ENCODE measurements around the gene ACO2. TPM values are rescaled to one million over a fixed set of nuclear protein-coding genes. Genes with fewer than 3 reads are reported as not detected.

ACO2 gene
- total and polyA plus RNA-seq, 2 of the 4 experiments (the other 2 are of a cell fraction), result 71.3 to 72.9 TPM

Other genes with a start within 250 kb of the ACO2 start
- 0.18 and 0.28 TPM in 2 replicates for gene CHADL, start 228.2 kb upstream of the ACO2 start, total RNA-seq (2012; rRNA removed)
- 0.44 and 0.53 TPM in 2 replicates for gene CHADL, start 228.2 kb upstream of the ACO2 start, polyA plus RNA-seq (2012; rRNA removed)
- 71.2 and 74.4 TPM in 2 replicates for gene RANGAP1, start 182.9 kb upstream of the ACO2 start, total RNA-seq (2012; rRNA removed)
- 148 and 165 TPM in 2 replicates for gene RANGAP1, start 182.9 kb upstream of the ACO2 start, polyA plus RNA-seq (2012; rRNA removed)
- gene ZC3H7B, start 167.6 kb upstream of the ACO2 start, total RNA-seq (2012; rRNA removed), result 35.6 and 37.6 TPM in 2 replicates
- gene ZC3H7B, start 167.6 kb upstream of the ACO2 start, polyA plus RNA-seq (2012; rRNA removed), result 72.3 and 81.6 TPM in 2 replicates
- 5.6 and 6.1 TPM in 2 replicates for gene TEF, start 87.2 kb upstream of the ACO2 start, total RNA-seq (2012; rRNA removed)
- gene TEF, start 87.2 kb upstream of the ACO2 start, polyA plus RNA-seq (2012; rRNA removed), result 11.6 and 14.4 TPM in 2 replicates
- 16.9 and 17.4 TPM in 2 replicates for gene TOB2, start 22.3 kb upstream of the ACO2 start, total RNA-seq (2012; rRNA removed)
- 23.3 and 24.2 TPM in 2 replicates for gene TOB2, start 22.3 kb upstream of the ACO2 start, polyA plus RNA-seq (2012; rRNA removed)
- 50.9 and 76.1 TPM in 2 replicates for gene PHF5A, start 425 bp upstream of the ACO2 start, total RNA-seq (2012; rRNA removed)
- 49.1 and 54.9 TPM in 2 replicates for gene PHF5A, start 425 bp upstream of the ACO2 start, polyA plus RNA-seq (2012; rRNA removed)
- gene POLR3H, start 75.4 kb downstream of the ACO2 start, total RNA-seq (2012; rRNA removed), result 37.8 and 39.7 TPM in 2 replicates
- gene POLR3H, start 75.4 kb downstream of the ACO2 start, polyA plus RNA-seq (2012; rRNA removed), result 62.1 and 67.8 TPM in 2 replicates
- gene CSDC2, start 91.9 kb downstream of the ACO2 start, total RNA-seq (2012; rRNA removed), result 2.5 and 2.8 TPM in 2 replicates
- 23.1 and 26.3 TPM in 2 replicates for gene CSDC2, start 91.9 kb downstream of the ACO2 start, polyA plus RNA-seq (2012; rRNA removed)
- 22.2 and 22.8 TPM in 2 replicates for gene PMM1, start 120.7 kb downstream of the ACO2 start, total RNA-seq (2012; rRNA removed)
- 92.8 and 103 TPM in 2 replicates for gene PMM1, start 120.7 kb downstream of the ACO2 start, polyA plus RNA-seq (2012; rRNA removed)
- gene DESI1, start 151.9 kb downstream of the ACO2 start, total RNA-seq (2012; rRNA removed), result 14.4 and 14.5 TPM in 2 replicates
- gene DESI1, start 151.9 kb downstream of the ACO2 start, polyA plus RNA-seq (2012; rRNA removed), result 23.6 and 24.9 TPM in 2 replicates
- 392 and 401 TPM in 2 replicates for gene XRCC6, start 152.2 kb downstream of the ACO2 start, total RNA-seq (2012; rRNA removed)
- gene XRCC6, start 152.2 kb downstream of the ACO2 start, polyA plus RNA-seq (2012; rRNA removed), result 173 and 202 TPM in 2 replicates
- 109 and 122 TPM in 2 replicates for gene SNU13, start 219.8 kb downstream of the ACO2 start, total RNA-seq (2012; rRNA removed)
- gene SNU13, start 219.8 kb downstream of the ACO2 start, polyA plus RNA-seq (2012; rRNA removed), result 185 and 235 TPM in 2 replicates
- gene MEI1, start 230.4 kb downstream of the ACO2 start, total RNA-seq (2012; rRNA removed), result 0.90 and 1.1 TPM in 2 replicates
- gene MEI1, start 230.4 kb downstream of the ACO2 start, polyA plus RNA-seq (2012; rRNA removed), result 2.1 and 2.6 TPM in 2 replicates